ENCODE measurements around the gene LRRC61. TPM values are rescaled to one million over a fixed set of nuclear protein-coding genes. Genes with fewer than 3 reads are reported as not detected.

The LRRC61 gene
- total and polyA plus RNA-seq, 2 experiments from 2014 or later, result 34.7 to 75.2 TPM

DNA sequence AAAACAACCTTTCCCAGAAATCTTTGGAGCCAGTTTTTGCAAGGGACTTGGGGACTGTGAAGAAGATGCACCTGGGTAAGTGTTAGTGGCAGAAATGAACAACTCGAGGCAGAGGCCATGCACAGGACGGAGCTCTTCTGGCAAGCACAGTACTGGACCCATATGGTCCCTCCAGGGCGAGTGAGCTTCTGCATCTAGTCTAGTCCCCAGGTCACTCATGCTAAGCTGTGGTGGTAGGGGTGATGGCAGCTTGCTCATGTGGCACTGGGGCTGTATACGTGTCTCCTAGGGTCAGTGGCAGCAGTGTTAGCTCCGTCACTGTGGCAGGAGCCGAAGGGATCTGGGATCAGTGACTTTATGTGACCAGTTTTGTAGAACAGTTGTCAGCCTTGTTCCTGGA is 9.3 kb upstream of the LRRC61 start:
- H3K27ac ChIP-seq (ENCODE audit: low read depth), result no peak overlapping the region
- H3K4me3 ChIP-seq, result no peak overlapping the region
- H3K4me2 ChIP-seq, result peak overlapping the region; percentile 67
- Mint-ChIP-seq H3K4me1 (peaks cover 32% of the 10 kb centered on the region), H3K9me3 (peaks cover under 1% of the 10 kb centered on the region; the same call in 1 of the 3 replicates), H3K36me3 (ENCODE audit: low read depth) (no peaks in the 10 kb centered on the region), H3K4me3 (no peak overlapping the region), H3K27me3 (ENCODE audit: insufficient read depth, low read depth, poor library complexity) (peaks cover 14% of the 10 kb centered on the region), H3K27ac (no peak overlapping the region)
- H3K79me2 ChIP-seq (replicated peaks; ENCODE audit: insufficient read depth), result no peaks in the 10 kb centered on the region
- DNase-seq (ENCODE audit: low spot score) (no peak), ATAC-seq (peak; percentile 32; the same call in 2 of the 3 replicates)
- H3K4me1 ChIP-seq (ENCODE audit: insufficient read depth), result peaks cover 48% of the 10 kb centered on the region
- no peaks in the 10 kb centered on the region for H3K27me3 ChIP-seq (ENCODE audit: insufficient read depth)
- peak overlapping the region; percentile 63; the same call in 1 of the 2 replicates for H2AFZ ChIP-seq
- TF ChIP-seq, protein P1, sequence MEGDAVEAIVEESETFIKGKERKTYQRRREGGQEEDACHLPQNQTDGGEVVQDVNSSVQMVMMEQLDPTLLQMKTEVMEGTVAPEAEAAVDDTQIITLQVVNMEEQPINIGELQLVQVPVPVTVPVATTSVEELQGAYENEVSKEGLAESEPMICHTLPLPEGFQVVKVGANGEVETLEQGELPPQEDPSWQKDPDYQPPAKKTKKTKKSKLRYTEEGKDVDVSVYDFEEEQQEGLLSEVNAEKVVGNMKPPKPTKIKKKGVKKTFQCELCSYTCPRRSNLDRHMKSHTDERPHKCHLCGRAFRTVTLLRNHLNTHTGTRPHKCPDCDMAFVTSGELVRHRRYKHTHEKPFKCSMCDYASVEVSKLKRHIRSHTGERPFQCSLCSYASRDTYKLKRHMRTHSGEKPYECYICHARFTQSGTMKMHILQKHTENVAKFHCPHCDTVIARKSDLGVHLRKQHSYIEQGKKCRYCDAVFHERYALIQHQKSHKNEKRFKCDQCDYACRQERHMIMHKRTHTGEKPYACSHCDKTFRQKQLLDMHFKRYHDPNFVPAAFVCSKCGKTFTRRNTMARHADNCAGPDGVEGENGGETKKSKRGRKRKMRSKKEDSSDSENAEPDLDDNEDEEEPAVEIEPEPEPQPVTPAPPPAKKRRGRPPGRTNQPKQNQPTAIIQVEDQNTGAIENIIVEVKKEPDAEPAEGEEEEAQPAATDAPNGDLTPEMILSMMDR (conservative IDR thresholded peaks at IDR 0.05; ENCODE audit: low read depth in 2 of 2), result no peak
- TF ChIP-seq STAT1 (IDR thresholded peaks at IDR 0.05; ENCODE audit: unreplicated experiment) (no peak), EZH2 (IDR thresholded peaks at IDR 0.05; ENCODE audit: low read depth, unreplicated experiment) (no peak), NANOG (IDR thresholded peaks at IDR 0.05; ENCODE audit: borderline replicate concordance) (no peak), CREB1 (CRISPR knock-in tag; IDR thresholded peaks at IDR 0.05; ENCODE audit: low read depth) (no peak), POLR2AphosphoS5 (IDR thresholded peaks at IDR 0.05; ENCODE audit: low read depth) (no peak), ZNF331 (CRISPR knock-in tag; IDR thresholded peaks at IDR 0.05; ENCODE audit: low read depth) (no peak), EZH2phosphoT487 (IDR thresholded peaks at IDR 0.05; ENCODE audit: unreplicated experiment) (no peak), ZNF114 (CRISPR knock-in tag; IDR thresholded peaks at IDR 0.05) (no peak), JUNB (IDR thresholded peaks at IDR 0.05; ENCODE audit: unreplicated experiment) (no peak)
- TF ChIP-seq, protein P2, sequence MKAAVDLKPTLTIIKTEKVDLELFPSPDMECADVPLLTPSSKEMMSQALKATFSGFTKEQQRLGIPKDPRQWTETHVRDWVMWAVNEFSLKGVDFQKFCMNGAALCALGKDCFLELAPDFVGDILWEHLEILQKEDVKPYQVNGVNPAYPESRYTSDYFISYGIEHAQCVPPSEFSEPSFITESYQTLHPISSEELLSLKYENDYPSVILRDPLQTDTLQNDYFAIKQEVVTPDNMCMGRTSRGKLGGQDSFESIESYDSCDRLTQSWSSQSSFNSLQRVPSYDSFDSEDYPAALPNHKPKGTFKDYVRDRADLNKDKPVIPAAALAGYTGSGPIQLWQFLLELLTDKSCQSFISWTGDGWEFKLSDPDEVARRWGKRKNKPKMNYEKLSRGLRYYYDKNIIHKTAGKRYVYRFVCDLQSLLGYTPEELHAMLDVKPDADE (IDR thresholded peaks at IDR 0.05), result no peak
- TF ChIP-seq, protein P3, sequence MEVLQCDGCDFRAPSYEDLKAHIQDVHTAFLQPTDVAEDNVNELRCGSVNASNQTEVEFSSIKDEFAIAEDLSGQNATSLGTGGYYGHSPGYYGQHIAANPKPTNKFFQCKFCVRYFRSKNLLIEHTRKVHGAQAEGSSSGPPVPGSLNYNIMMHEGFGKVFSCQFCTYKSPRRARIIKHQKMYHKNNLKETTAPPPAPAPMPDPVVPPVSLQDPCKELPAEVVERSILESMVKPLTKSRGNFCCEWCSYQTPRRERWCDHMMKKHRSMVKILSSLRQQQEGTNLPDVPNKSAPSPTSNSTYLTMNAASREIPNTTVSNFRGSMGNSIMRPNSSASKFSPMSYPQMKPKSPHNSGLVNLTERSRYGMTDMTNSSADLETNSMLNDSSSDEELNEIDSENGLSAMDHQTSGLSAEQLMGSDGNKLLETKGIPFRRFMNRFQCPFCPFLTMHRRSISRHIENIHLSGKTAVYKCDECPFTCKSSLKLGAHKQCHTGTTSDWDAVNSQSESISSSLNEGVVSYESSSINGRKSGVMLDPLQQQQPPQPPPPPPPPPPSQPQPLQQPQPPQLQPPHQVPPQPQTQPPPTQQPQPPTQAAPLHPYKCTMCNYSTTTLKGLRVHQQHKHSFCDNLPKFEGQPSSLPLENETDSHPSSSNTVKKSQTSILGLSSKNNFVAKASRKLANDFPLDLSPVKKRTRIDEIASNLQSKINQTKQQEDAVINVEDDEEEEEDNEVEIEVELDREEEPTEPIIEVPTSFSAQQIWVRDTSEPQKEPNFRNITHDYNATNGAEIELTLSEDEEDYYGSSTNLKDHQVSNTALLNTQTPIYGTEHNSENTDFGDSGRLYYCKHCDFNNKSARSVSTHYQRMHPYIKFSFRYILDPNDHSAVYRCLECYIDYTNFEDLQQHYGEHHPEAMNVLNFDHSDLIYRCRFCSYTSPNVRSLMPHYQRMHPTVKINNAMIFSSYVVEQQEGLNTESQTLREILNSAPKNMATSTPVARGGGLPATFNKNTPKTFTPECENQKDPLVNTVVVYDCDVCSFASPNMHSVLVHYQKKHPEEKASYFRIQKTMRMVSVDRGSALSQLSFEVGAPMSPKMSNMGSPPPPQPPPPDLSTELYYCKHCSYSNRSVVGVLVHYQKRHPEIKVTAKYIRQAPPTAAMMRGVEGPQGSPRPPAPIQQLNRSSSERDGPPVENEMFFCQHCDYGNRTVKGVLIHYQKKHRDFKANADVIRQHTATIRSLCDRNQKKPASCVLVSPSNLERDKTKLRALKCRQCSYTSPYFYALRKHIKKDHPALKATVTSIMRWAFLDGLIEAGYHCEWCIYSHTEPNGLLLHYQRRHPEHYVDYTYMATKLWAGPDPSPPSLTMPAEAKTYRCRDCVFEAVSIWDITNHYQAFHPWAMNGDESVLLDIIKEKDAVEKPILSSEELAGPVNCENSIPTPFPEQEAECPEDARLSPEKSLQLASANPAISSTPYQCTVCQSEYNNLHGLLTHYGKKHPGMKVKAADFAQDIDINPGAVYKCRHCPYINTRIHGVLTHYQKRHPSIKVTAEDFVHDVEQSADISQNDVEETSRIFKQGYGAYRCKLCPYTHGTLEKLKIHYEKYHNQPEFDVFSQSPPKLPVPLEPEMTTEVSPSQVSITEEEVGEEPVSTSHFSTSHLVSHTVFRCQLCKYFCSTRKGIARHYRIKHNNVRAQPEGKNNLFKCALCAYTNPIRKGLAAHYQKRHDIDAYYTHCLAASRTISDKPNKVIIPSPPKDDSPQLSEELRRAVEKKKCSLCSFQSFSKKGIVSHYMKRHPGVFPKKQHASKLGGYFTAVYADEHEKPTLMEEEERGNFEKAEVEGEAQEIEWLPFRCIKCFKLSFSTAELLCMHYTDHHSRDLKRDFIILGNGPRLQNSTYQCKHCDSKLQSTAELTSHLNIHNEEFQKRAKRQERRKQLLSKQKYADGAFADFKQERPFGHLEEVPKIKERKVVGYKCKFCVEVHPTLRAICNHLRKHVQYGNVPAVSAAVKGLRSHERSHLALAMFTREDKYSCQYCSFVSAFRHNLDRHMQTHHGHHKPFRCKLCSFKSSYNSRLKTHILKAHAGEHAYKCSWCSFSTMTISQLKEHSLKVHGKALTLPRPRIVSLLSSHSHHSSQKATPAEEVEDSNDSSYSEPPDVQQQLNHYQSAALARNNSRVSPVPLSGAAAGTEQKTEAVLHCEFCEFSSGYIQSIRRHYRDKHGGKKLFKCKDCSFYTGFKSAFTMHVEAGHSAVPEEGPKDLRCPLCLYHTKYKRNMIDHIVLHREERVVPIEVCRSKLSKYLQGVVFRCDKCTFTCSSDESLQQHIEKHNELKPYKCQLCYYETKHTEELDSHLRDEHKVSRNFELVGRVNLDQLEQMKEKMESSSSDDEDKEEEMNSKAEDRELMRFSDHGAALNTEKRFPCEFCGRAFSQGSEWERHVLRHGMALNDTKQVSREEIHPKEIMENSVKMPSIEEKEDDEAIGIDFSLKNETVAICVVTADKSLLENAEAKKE (CRISPR knock-in tag; IDR thresholded peaks at IDR 0.05), result no peak
- TF ChIP-seq, protein P4, sequence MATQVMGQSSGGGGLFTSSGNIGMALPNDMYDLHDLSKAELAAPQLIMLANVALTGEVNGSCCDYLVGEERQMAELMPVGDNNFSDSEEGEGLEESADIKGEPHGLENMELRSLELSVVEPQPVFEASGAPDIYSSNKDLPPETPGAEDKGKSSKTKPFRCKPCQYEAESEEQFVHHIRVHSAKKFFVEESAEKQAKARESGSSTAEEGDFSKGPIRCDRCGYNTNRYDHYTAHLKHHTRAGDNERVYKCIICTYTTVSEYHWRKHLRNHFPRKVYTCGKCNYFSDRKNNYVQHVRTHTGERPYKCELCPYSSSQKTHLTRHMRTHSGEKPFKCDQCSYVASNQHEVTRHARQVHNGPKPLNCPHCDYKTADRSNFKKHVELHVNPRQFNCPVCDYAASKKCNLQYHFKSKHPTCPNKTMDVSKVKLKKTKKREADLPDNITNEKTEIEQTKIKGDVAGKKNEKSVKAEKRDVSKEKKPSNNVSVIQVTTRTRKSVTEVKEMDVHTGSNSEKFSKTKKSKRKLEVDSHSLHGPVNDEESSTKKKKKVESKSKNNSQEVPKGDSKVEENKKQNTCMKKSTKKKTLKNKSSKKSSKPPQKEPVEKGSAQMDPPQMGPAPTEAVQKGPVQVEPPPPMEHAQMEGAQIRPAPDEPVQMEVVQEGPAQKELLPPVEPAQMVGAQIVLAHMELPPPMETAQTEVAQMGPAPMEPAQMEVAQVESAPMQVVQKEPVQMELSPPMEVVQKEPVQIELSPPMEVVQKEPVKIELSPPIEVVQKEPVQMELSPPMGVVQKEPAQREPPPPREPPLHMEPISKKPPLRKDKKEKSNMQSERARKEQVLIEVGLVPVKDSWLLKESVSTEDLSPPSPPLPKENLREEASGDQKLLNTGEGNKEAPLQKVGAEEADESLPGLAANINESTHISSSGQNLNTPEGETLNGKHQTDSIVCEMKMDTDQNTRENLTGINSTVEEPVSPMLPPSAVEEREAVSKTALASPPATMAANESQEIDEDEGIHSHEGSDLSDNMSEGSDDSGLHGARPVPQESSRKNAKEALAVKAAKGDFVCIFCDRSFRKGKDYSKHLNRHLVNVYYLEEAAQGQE (IDR thresholded peaks at IDR 0.05; ENCODE audit: unreplicated experiment), result no peak
- H4K20me1 ChIP-seq (replicated peaks; ENCODE audit: insufficient read depth), result no peaks in the 10 kb centered on the region
- H3F3A ChIP-seq (replicated peaks; ENCODE audit: low read depth), result no peaks in the 10 kb centered on the region; the same call in 1 of the 2 replicates
- H3K9me2 ChIP-seq (ENCODE audit: insufficient read depth), result no peaks in the 10 kb centered on the region
- no peaks in the 10 kb centered on the region for H3K36me3 ChIP-seq (ENCODE audit: insufficient read depth)
